Measurements from ENCODE around the gene TCEANC. TPM values are rescaled to one million over a fixed set of nuclear protein-coding genes. Genes with fewer than 3 reads are reported as not detected.
A peak's percentile ranks its signal among the peaks of the same experiment; 100 is the strongest.
"Not testable (repeated sequence)": the region's sequence is repeated elsewhere in the genome, so short reads cannot be mapped to it uniquely, and the experiment has no call there.

The TCEANC gene
- polyA plus RNA-seq, 1 donor from 2014 or later, result 13.0 TPM

DNA sequence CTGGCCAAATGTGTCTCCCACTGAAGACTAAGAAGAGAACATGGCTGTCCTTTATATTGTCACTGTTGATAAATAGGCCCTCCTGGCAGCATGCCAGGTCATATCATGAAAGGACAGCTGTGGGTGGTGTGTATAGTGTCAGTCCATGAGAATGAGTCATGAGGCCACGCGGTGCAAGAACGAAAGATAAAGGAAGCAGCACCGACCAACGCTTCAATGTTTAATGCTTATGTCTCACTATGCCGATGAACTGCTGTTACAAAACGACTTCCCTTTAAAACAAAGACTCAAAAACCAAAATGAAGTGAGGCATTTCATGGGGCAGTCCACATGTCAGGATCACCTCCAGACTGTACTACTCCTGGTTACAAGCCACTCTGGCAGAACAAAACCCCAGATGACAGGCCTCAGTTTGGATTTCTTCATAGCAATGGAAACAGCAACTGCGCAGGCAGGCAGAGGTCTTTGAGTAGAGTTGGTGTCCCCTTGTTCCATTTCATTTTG is 5.2 kb upstream of the TCEANC start:
- H3K4me3 Mint-ChIP-seq, result no peak overlapping the region
- peaks cover 9% of the 10 kb centered on the region for H3K27me3 Mint-ChIP-seq
- H3K9me3 Mint-ChIP-seq, result peaks cover 0 to 4% (median 0%) of the 10 kb centered on the region in 3 donors
- H3K36me3 Mint-ChIP-seq, result no peaks in the 10 kb centered on the region
- H3K4me1 Mint-ChIP-seq, result peaks cover 7 to 9% (median 7%) of the 10 kb centered on the region in 3 donors
- H3K27ac Mint-ChIP-seq, result no peak overlapping the region

DNA sequence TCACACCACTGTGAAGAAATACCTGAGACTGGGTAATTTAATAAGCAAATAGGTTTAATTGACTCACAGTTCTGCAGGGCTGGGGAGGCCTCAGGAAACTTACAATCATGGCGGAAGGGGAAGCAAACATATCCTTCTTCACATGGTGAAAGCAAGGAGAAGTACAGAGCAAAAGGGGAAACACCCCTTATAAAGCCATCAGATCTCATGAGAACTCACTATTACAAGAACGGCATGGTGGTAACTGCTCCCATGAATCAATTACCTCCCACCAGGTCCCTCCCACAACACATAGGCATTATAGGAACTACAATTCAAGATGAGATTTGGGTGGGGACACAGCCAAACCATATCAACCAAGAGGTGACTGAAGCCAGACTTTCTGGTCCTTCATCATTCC is 4.6 kb upstream of the TCEANC start:
- not testable (repeated sequence) for H3K36me3 Mint-ChIP-seq, H3K4me3 Mint-ChIP-seq, H3K9me3 Mint-ChIP-seq, H3K27me3 Mint-ChIP-seq
- peaks cover 8 to 10% (median 10%) of the 10 kb centered on the region in 3 donors for H3K4me1 Mint-ChIP-seq
- H3K27ac Mint-ChIP-seq, result peak overlapping the region in 1 of 3 donors; percentile 49

DNA sequence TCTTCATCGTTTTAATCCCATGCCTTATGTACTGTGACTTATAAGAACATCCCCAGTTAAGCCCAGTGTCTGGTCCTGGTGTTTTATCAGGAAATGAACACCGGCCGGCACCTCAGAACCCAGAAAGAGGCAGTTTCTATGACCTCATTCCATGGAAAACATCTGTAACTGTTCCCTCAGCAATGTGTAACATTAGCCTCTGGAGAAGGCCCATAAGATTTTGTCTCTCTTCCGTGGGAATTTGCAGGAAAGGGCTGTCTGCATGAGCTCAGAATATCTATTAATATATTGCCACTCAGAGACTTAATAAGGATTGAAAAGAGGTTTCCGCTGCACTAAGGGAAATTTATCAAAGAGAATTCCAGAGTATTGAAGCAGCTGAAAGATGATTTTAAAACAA is 3.1 kb upstream of the TCEANC start:
- H3K27me3 Mint-ChIP-seq, result peaks cover 9% of the 10 kb centered on the region
- peaks cover 10 to 15% (median 13%) of the 10 kb centered on the region in 3 donors for H3K4me1 Mint-ChIP-seq
- H3K27ac Mint-ChIP-seq, result no peak overlapping the region
- H3K9me3 Mint-ChIP-seq, result peaks cover 0 to 4% (median 0%) of the 10 kb centered on the region in 3 donors
- no peaks in the 10 kb centered on the region for H3K36me3 Mint-ChIP-seq
- no peak overlapping the region for H3K4me3 Mint-ChIP-seq

DNA sequence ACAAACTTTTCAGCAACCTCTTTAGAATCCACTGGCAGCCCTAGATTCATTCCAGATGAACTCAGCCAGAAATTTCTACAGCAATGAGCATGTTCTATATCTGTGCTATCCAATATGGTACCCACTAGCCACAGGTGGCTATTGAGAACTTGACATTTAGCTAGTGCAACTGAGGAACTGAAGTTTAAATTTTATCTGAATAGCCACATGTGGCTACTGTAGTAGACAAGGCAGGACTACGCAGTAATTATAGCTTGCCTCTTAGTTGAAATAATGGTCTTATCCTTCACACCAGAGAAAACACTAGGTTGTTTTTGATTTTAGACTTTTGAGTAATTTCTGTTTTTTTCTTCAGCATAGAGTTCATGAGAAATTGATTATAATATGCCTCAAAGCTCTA is 2.6 kb upstream of the TCEANC start:
- H3K27ac Mint-ChIP-seq, result peak overlapping the region in 1 of 3 donors; percentile 46
- peak overlapping the region in 1 of 4 donors; percentile 60 for H3K4me3 Mint-ChIP-seq
- peaks cover 0 to 4% (median 0%) of the 10 kb centered on the region in 3 donors for H3K9me3 Mint-ChIP-seq
- H3K4me1 Mint-ChIP-seq, result peaks cover 10 to 18% (median 13%) of the 10 kb centered on the region in 3 donors
- peaks cover 9% of the 10 kb centered on the region for H3K27me3 Mint-ChIP-seq
- H3K36me3 Mint-ChIP-seq, result no peaks in the 10 kb centered on the region

DNA sequence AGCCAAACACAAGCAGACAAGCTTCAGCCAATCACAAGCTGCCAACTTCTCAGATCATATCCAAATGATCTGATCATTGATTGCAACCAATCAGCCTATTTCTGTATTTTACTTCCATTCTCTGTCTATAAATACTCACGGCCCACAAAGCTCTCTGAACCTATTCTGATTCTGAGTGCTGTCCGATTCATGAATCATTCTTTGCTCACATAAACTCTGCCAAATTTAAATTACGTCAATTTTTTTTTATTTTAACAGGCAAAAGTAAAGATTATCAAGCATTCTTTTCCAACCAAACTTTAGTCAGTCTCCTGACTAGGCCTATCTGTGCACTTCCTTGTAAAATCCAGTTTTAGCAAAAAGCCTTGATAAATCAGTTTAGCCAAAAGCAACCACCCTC is 1.8 kb upstream of the TCEANC start:
- H3K4me1 Mint-ChIP-seq, result peaks cover 10 to 18% (median 13%) of the 10 kb centered on the region in 3 donors
- peaks cover 5% of the 10 kb centered on the region for H3K27me3 Mint-ChIP-seq
- H3K4me3 Mint-ChIP-seq, result peak overlapping the region in 2 of 4 donors; percentile 2 to 60
- peak overlapping the region in 1 of 3 donors; percentile 46 for H3K27ac Mint-ChIP-seq
- no peaks in the 10 kb centered on the region for H3K36me3 Mint-ChIP-seq
- H3K9me3 Mint-ChIP-seq, result peaks cover 0 to 4% (median 0%) of the 10 kb centered on the region in 3 donors

DNA sequence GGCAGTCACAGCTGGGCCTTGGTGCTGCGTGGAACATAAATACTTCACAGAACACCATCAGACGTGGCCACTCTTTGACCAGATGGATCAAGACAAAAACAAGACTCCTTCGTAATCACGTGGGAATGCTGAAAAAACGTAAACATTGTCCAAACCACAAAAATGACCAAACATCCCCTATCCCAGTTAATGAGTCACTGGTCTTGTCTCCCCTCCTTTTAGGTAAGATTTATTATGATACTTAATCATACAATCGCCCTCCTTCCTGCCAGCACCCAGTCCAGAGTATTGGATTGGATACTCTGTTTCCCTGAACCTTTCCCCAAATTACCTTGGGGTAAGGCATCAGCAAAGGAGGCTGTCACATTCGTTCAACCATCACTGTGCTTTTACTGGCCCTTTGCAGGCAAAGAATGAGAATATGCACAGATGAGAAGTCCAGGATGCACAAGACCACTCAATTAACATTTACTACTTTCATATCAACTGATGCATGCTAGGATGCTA is 601 bp upstream of the TCEANC start:
- Mint-ChIP-seq H3K9me3 (peaks cover 0 to 4% (median 0%) of the 10 kb centered on the region in 3 donors), H3K27me3 (peaks cover 1% of the 10 kb centered on the region), H3K36me3 (no peaks in the 10 kb centered on the region), H3K4me1 (peaks cover 10 to 18% (median 13%) of the 10 kb centered on the region in 3 donors), H3K4me3 (peak overlapping the region; percentile 94 to 99 (median 96)), H3K27ac (peak overlapping the region; percentile 97 to 99 (median 98))

DNA sequence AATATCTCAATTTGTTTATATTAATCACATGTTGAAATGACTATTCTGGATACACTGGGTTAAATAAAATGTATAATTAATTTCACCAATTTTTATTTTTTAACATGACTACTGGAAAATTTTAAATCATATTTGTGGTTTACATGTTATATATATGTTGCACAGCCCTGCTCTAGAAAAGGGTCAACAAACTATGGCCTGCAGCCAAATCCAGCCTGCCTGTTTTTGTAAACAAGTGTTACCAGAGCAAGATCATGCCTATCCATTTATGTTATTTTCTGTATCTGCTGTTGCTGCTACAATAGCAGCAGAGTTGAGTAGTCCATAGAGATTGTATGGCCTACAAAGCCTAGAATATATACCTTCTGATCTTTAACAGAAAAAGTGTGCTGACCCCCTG is 1.2 kb downstream of the TCEANC start:
- Mint-ChIP-seq H3K27me3 (no peaks in the 10 kb centered on the region), H3K4me3 (peak overlapping the region in 2 of 4 donors; percentile 96 to 99), H3K4me1 (peaks cover 14 to 24% (median 16%) of the 10 kb centered on the region in 3 donors), H3K9me3 (no peaks in the 10 kb centered on the region), H3K27ac (peak overlapping the region; percentile 97 to 99 (median 98)), H3K36me3 (no peaks in the 10 kb centered on the region)

DNA sequence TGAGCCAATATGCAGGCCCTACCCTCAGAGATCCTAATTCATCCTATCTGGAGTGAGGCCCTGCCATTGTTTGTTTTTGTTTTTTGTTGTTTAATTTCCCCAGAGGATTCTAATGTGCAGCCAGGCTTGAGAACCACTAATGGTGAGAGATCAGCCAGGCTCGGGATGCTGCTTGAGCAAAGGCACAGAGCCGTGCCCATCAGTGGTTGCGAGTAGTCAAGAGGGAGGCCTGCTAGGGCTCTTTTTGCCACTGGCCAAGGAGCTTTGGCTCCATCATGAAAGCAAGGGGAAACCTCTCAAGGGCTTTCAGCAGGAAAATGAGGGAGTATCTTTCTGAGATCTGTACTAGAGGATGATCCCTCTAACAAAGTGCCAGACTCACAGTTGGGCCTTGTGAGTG is 2.7 kb downstream of the TCEANC start:
- Mint-ChIP-seq H3K4me3 (no peak overlapping the region), H3K4me1 (peaks cover 14 to 24% (median 16%) of the 10 kb centered on the region in 3 donors), H3K36me3 (peaks cover 4% of the 10 kb centered on the region)

DNA sequence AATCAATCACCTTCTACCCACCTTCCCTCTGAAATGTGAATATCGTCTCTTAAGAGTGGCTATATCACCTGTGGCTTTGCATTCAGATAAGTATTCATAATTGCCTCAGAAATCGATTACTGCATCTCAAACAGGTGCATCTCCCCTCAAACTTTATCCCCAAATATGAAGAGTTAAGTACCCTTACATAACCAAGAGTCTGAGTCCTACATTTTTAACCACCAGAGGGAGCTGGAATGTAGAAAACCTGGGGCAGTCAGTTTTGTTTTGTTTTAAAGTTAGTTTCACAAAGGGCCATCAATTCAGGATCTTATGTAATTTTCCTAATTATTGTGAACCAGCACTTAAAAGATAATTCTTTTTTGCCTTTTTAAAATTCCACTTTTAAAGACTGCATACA is 5.7 kb downstream of the TCEANC start:
- Mint-ChIP-seq H3K4me1 (peaks cover 2 to 14% (median 6%) of the 10 kb centered on the region in 3 donors), H3K36me3 (peaks cover 4% of the 10 kb centered on the region), H3K27me3 (no peaks in the 10 kb centered on the region), H3K4me3 (no peak overlapping the region), H3K27ac (peak overlapping the region; percentile 2 to 42 (median 33)), H3K9me3 (no peaks in the 10 kb centered on the region)

More for the DNA sequence above, 2.7 kb downstream of the TCEANC start:
- Mint-ChIP-seq H3K9me3 (no peaks in the 10 kb centered on the region), H3K27me3 (no peaks in the 10 kb centered on the region), H3K27ac (peak overlapping the region in 2 of 3 donors; percentile 12 to 22)

DNA sequence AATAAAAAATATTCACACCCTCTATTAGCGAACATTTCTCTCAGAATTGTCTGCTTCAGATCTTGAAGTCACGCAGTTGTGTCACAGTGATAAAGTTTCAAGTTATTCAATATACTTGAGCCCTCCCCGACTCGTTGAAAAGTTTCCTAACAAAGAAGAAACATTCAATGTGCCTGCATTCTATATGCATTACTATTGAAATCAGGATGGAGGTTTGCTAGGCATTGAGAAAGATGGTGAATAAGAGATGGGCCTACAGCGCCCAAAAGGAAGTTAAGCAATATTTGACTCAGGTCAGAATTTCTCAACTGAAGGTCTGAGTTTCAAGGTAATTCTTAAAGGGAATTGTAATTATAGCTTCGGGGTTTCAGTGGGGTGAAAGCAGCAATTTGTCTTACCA is 6.1 kb downstream of the TCEANC start:
- peaks cover 1 to 13% (median 6%) of the 10 kb centered on the region in 3 donors for H3K4me1 Mint-ChIP-seq
- H3K4me3 Mint-ChIP-seq, result no peak overlapping the region

DNA sequence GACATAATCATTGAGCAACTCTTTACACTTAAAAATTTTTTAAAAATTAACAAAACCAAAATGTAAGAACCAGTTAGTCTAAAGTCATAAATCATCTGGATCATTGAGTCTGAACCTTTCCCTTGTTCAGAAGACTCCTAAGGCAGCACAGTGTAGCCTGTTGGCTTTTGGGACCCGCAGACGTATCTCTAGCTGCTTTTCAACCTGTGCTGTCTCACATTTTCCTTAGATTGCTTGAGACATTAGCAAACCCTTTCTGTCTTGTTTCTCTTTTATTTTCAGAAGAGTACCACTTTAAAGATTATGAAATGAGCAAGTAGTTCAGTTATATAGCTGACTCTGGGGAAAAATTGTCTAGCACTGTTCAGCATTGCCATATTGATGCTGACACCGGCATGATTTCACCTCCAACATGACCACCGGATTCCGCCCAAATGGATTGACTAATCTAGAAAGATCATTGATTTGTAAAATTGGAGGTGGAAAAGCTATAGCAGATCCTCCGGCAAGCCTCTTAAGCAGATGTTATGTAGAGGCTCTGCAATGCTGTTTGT is 8.9 kb downstream of the TCEANC start:
- H3K27ac Mint-ChIP-seq, result peak overlapping the region in 1 of 3 donors; percentile 54

More for the DNA sequence above, 6.1 kb downstream of the TCEANC start:
- H3K27me3 Mint-ChIP-seq, result no peaks in the 10 kb centered on the region
- H3K36me3 Mint-ChIP-seq, result peaks cover 4% of the 10 kb centered on the region
- H3K27ac Mint-ChIP-seq, result peak overlapping the region in 2 of 3 donors; percentile 2 to 33
- no peaks in the 10 kb centered on the region for H3K9me3 Mint-ChIP-seq

DNA sequence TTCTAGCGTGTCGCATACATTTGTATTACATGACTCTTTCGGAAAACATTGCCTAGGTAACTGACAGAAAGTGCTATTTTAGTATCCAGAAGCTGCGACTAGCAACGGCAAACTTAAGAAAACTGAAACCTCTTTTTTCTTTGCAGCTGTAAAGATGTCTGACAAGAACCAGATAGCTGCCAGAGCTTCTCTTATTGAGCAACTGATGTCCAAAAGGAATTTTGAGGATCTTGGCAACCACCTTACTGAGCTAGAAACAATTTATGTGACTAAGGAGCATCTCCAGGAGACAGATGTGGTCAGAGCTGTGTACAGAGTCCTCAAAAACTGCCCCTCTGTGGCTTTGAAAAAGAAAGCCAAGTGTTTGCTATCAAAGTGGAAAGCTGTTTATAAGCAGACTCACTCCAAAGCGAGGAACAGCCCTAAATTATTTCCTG is 9.4 kb downstream of the TCEANC start:
- Mint-ChIP-seq H3K27me3 (no peaks in the 10 kb centered on the region), H3K4me1 (peaks cover 1 to 6% (median 6%) of the 10 kb centered on the region in 3 donors), H3K36me3 (peaks cover 10% of the 10 kb centered on the region), H3K4me3 (no peak overlapping the region), H3K27ac (no peak overlapping the region), H3K9me3 (no peaks in the 10 kb centered on the region)

More for the DNA sequence above, 8.9 kb downstream of the TCEANC start:
- H3K4me1 Mint-ChIP-seq, result peaks cover 1 to 6% (median 6%) of the 10 kb centered on the region in 3 donors
- no peaks in the 10 kb centered on the region for H3K27me3 Mint-ChIP-seq
- peak overlapping the region in 1 of 4 donors; percentile 12 for H3K4me3 Mint-ChIP-seq
- no peaks in the 10 kb centered on the region for H3K9me3 Mint-ChIP-seq
- peaks cover 10% of the 10 kb centered on the region for H3K36me3 Mint-ChIP-seq

DNA sequence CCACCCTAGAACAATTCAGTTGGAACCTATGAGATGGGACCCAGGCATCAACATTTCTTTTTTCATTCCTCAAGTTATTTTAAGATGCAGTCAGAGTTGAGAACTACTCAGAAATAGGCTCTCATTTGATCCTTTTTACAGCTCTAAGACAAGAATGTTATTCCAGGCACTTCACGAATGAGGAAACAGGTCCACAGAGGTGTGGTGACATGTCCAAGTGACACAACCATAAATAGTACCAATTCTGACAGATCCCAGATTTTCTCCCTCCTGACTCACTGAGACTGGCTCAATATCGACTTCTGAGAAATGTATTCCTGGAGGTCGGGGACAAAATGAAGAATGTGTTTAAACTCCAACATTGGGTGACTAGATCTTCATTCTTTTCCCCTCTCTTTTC is 11.1 kb downstream of the TCEANC start:
- Mint-ChIP-seq H3K4me3 (no peak overlapping the region), H3K27me3 (peaks cover 3% of the 10 kb centered on the region), H3K9me3 (no peaks in the 10 kb centered on the region), H3K4me1 (peaks cover 0 to 2% (median under 1%) of the 10 kb centered on the region in 3 donors), H3K27ac (no peak overlapping the region), H3K36me3 (peaks cover 10% of the 10 kb centered on the region)

DNA sequence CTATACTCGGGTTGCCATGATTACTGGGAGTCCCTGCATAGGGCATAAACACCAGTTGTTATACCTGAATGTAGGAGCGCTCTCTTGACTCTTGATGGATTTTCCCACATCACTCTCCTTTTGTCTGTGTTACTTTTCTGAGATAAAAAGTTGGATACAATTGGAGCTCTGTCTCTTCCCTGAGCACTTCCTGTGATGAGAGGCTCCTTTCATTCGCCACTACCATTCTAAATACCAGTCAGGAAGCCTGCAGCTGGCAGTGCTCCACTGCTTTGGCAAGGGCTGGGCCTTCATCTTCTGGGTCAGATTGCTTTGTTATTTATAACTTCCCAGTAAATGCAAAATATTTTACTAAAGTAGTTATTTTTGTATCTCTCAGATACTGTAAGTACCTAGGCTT is 13.9 kb downstream of the TCEANC start:
- Mint-ChIP-seq H3K9me3 (no peaks in the 10 kb centered on the region), H3K4me3 (no peak overlapping the region), H3K27me3 (peaks cover 22% of the 10 kb centered on the region), H3K36me3 (peaks cover 21% of the 10 kb centered on the region), H3K27ac (peak overlapping the region in 1 of 3 donors; percentile 65), H3K4me1 (peaks cover 9 to 13% (median 10%) of the 10 kb centered on the region in 3 donors)

DNA sequence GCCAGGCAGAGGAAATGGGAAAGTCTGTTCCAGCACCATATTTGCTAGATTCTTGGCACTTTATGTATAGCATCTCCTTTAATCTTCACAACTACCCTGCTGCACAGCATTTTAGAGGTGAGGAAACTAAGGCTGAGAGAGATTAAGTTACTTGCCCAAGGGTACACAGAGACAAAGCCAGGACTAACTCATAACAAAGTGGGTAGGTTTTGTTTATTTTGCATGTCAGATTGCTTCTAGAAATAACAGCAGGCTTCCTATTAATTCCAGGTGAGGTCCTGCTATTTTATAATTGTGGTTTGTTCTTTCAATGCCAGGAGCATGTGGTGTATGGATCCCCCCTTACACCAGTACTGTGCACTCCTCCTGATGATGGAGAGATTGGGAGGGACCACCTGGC is 15.0 kb downstream of the TCEANC start:
- Mint-ChIP-seq H3K27me3 (peaks cover 28% of the 10 kb centered on the region), H3K36me3 (peaks cover 21% of the 10 kb centered on the region), H3K4me3 (no peak overlapping the region), H3K9me3 (no peaks in the 10 kb centered on the region), H3K27ac (no peak overlapping the region), H3K4me1 (peaks cover 9 to 13% (median 10%) of the 10 kb centered on the region in 3 donors)
